HK-2 (cell line): ENCODE results near the gene ALOXE3.

Experiments used
- DNase-seq: peaks from one replicate; pipeline ENCODE4 v3.0.0-alpha.2; 2018; ENCODE audit not compliant: unreplicated experiment

Gene ALOXE3

DNA sequence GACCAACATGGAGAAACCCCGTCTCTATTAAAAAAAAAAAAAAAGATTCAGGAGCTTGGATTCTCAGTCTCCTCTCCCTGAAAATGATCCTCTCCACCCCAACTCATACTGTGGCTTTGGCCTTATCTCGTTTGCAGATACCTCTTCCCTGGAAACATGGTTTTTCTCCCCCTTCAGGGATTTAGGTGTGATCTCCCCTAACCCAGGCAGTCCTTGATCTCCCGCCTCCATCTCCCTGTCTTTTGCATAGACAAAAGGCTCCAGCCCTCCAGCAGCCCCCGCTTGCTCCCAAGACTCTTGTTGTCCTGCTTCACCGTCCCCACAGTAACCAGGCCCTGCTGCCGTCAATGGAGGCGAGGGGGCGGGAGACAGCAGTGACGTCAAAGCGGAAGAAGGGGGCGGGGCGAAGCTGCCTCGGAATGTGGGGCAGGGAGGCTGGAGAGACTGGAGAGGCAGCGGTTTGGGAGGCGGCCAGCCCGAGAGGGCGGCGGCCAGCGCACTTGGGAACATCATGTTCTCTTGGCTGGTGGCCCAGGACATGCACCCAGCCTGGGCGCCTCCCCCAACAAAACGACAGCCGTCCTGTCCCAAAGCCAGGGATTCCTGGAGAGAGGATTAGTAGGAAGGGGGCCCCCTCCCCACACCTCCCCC, 35.8 kb upstream of the ALOXE3 start:
- DNase-seq, result peak; percentile 99

DNA sequence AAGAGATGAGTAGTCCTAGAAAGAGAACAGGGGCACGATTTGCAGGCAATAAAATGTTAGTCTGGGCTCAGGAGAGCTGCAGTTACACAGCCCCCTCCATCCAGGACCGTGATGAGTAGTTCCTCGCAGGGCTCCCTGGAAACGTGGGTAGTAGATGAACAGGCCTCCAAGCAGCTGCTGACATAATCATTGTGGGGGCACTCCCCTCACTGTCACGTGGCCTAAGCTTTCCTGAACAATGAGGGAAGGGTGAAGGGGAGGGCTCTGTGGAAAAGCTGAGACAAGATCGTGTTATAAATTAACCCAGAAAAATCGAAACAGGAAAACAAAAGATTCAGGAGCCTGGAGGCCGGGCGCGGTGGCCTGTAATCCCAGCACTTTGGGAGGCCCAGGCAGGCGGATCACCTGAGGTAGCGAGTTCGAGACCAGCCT, 35.2 kb upstream of the ALOXE3 start:
- DNase-seq, result peak; percentile 93

DNA sequence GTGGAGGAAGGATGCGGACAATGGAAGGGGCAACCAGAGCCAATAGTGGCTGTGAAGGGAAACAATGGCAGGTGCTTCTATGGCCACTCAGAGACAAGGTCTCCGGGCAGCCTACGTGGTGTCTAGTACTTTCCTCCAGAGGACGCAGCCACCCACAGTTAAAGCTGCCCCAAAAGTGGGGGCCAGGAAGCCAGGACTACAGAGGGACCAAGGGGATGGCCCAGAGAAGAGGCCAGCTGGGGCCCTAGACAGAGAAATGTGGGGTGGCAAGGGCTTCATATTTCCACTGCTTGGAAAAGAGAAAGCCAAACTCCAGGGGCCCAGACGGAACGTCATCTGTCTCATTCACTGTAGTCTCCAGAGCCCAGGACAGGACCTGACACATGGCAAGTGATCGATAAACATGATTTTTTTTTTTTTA, 34.7 kb upstream of the ALOXE3 start:
- peak; percentile 17 for DNase-seq

DNA sequence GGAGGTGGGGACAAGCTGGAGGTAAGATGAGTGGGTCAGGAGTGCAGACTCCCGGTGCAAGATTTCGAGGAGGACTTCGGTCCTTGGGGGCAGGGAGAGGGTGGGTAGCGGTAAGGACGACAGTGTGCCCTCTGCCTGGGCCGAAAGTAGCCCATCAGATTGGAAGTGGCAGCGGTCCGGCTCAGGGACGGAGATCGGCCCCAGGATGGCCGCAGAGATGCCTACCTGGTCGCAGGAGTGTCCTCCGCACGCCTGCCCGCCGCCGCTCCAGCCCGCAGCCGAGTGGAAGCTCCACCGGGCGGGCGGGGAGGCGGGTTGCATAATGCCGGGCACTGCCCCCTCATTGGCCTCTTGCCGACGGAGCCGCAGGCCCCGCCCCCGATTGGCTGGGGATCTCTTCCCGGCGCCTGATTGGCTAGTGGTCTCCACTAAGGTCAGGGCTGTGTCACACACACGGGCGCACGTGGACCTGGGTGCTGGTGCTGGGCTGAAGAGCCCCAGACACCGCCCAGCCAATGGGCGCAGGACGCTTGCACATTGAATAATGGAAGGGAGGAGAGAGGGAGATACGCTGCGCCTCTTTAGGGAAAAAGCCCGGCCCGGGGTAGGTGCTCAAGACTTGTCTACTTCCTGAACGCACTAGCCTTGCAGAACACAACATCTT, 33.9 kb upstream of the ALOXE3 start, which contains the start of gene PER1:
PER1 (minus strand) TSS at position 293 of the 664 bp plus-strand sequence. CDS start 1,698 bp downstream, outside the sequence.
- DNase-seq, result peak; percentile 97

DNA sequence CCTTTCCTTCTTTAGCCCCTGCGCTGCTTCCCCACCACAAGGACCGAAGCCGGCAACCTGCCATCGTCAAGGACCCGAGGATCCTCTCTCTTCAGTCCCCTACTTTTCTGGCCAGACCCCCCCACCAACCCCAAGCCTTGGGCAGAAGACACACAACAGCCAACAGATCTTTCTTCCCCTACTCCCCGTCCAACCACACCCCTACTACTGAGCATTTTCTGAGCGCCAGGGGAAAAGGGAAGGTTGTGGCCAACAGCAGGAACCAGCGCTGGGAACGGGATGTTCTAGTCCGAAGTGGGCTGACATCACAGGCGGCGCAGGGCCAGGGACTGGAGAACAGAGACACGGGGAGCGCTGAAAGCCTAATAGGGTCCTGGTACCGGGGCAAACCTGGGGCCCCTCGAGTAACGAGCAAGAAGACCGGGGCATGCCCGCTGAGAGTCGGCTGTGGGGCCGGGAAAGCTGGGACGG, 33.4 kb upstream of the ALOXE3 start:
- DNase-seq, result peak; percentile 60

DNA sequence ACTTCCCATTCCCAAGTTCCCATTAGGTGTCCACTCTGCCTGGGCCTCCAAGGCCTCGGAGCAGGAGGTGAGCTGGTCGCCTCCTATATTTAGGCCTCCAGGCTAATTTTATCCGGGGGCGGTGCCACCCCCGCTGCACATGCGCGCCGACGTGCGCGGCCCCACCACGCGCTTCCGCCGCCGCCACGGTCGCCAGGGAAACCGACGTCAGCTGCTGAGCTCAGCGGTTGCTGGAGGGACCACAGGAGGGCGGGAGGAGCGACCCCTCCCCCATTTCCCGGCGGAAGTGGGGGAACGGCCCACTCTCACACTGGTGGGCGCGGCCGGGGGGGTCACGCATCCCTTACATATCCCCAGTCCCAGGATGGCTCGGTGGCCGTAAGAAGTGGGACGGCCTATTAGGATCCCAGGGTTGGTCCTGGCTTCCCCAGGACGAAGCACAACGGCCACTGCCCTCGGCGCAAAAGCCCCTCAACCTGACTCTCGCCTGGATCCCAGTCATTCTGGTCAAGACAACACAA, 32.9 kb upstream of the ALOXE3 start:
- peak; percentile 89 for DNase-seq

DNA sequence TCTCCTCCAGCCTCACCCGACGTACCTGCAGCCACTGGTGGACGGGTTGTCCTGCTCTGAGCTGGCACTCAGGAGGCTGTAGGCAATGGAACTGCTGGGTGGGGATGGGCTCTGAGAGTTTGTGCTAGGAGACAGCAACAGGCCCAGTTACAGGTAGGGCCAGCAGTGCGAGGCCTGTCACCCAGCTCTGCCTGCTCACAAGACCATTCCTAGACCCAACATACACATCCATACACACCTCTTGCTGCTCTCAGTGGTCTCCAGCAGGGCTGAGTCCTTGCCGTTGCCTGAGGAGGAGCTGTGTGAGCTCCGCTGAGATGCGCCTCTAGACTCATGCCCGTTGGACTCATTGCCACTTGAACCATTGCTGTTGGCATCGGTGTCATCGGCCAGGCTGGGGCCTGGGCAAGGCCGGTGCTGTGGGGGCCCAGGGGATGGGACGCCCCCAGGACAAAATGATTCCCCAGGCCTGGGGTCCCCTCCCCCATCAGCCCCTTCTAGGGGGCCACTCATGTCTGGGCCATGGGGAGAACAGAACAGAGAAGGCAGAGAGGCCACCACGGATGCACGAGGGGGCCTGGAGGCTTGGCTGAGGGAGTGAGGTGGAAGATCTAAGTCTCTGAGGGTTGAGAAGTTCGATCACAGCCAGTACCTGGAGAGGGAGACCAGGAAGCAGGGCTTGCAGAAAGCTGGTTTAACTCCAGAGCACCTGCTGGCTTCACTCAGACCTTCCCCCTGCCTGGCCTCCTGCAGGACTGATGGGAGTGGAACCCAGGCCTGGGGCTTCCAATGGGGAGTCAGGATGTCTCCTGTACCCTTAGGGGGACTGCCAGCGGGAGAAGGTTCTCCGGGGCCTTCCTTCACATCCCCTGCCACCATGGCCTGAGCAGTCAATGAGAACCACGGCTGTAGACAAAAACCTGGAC, 32.1 kb upstream of the ALOXE3 start:
- no peak for DNase-seq

DNA sequence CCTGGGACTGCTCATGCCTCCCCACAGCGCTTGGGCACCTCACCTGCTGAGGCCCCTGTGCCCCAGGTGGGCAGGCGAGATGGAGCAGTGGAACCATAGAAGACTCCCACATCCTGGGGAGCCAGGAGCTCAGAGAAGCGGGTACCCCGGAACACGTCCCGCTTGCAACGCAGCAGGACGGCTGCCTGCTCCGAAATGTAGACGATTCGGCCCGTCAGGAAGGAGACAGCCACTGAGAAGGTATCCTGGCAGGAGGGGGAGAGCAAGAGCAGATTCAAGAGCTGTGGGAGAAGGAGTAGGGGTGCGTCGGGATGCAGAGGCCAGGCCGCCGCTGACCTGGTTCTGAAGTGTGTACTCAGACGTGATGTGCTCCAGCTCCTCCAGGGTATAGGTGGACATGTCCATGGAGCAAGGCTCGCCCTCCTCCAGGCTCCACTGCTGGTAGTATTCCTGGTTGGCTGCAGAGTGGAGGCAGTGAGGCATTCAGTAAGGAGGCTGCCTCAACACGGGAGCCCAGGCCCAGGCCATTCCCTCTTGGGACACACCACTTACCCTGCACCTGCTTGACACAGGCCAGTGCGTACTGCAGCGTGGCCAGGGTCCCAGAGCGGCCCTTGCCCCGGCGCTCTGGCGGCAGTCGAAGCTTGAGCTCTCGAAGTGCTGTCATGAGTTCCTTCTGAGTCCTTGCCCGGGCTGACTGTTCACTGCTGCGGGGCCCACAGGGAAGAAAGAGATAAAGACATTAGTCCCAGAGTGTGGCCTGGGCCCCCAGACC, 31.3 kb upstream of the ALOXE3 start:
- DNase-seq, result no peak

DNA sequence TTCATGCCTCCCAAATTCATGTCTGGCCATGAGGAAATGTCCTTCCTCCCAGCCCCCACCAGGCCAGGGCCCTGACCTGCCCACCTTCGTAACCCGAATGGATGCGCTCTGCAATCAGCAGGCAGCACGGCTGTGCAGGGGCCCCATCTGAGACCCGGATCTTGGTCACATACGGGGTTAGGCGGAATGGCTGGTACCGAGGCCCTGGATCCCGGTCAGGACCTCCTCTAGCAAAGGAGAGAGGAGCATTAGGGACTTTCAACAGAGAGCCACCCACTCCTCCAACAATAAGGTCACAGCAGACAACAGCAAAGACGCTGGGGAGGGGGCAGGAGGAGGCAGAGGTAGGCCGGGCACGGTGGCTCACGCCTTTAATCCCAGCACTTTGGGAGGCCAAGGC, 30.2 kb upstream of the ALOXE3 start:
- no peak for DNase-seq

DNA sequence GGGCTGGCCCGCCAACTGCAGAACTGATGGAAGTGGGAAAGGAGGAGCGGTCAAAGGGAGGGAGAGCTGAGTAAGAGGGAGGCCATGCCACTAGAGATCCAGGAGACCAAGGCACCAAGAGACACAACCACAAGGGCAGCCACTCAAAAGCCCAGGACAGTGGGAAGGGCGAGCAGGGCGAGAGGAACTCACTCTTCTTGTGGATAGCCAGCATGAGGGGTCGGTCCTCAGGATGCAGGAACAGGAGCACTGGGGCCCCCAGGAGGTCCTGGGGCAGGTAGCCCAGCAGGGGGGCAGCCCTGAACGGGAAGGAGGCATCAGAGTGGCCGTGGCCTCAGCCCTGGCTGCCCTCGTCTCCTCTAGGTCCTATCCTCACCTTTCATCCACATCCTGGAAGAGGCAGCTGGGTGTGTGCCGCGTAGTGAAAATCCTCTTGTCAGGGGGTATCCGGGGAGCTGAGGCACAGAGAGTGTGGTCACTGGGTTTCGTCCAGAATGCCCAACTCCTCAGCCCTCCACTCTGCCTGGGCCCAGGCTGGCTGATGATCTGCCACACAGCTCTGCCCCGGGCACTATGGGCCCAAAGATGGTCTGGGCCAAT, 29.6 kb upstream of the ALOXE3 start:
- DNase-seq, result no peak

DNA sequence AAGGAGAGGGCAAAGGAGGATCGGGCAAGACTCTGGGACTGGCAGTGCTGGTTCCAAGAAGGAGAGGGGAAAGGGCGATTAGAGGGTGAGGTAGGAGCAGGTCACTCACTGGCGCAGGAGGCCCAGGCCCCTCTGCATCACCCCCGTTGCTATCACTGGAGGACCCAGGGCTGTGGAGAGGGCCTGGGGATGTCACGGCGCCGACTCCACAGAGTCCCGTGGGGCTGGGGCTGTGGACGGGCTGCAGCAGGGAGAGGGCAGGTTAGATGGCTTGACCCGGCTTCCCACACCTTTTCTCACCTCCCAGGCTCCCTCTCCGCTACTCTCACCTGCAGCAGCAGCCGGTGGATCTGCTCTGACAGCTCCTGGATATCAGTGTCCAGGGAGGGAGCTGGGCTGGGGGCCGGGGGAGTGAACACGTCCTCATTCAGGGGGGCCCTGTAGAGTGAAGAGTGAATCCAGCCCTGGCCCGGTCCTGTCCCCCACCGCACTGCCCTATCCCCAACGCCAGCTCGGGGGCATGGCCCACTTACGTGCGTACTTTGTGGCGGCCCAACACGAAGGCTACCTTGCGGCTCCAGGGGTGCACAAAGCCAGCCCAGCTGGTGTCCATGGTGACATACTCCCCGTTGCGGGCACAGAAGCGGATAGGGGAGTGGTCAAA, 29.0 kb upstream of the ALOXE3 start:
- no peak for DNase-seq

DNA sequence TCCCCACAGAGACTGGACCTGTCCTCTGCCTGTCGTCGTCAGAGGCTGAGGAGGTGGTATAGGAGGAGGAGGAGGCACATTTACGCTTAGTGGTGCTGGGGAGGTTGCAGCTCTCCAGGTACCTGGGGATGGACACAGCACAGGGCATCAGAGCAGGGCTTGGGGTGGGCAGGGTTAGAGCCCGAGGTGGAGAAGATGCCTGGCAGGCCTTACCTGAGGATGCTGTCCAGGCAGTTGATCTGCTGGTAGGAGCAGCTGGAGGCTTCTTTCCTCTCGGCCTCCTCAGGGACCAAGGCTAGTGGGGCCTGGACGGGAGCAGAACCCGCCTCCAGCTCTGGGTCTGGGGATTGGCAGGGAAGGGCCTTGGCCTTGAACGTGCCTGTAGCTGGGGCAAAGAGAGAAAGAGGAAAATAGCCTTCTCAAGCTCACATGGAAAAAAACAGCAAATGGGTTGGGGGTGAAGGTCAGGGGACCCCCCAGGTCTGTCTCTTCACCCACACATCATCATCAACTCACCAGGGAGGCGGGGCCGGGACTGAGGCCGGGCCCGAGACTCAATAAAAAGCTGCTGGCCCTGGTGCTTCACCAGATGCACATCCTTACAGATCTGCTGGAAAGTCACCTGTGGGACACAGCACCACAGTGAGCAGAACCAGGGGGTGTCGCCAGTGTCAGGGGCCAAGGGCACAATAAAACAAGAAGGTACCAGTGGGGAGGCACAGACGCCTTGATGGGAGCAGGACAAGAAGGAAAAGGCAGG, 28.2 kb upstream of the ALOXE3 start:
- DNase-seq, result no peak

DNA sequence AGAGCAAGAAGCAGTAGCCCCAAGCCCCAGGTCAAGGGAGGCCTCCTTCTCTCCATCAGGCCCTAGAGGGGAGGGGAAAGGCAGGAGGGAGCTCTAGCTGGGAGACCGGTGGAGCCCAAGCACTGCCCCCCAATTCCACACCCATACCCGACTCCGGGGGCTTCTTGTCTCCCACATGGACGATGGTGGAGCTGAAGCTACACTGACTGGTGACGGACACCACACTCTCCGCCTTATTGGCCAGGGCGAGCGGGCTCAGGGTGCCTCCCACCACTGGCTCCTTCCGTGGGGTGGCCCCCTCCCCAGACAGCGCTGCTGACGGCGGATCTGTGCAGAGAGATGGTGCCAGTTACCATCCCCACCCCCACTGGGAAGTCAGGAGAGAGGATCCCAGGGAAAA, 27.5 kb upstream of the ALOXE3 start:
- no peak for DNase-seq

DNA sequence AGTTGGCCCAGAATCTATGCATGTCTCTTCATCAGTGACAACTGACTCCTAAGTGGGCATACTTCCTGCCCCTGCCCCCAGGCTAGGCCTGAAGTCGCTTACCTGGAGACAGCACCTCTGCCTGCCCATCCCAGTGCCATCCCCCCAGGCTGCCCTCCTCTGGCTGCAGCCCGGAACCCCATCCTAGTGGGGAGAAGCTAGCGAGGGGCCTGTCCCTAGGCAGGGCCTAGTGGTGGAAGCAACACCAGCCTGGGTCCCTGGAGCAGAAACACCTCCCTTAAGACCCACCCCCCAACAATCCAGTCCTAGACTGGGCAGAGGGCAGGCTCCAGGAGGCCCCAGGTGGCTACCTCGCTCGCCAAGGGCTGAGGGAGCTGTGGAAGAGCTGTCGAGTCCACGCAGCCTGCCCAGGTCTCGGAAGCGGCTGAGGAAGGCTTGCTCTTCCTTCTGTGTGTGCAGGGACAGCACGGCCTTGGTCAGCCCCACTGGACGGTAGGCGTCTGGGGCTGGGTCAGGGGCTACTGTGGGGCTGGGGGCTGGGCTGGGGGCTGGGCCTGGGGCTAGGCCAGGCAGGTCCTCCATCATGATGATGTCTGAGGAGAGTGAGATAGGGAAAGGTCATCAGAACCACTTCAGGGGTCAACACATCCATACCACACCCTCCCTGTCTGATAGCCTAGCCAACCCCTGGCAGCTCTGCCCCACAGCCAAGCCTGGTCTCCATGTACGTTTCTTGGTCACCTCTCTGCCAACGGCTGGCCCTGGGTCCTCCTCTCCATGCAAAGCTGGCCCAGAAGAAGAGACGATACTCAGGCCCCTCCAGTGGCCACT, 26.3 kb upstream of the ALOXE3 start:
- no peak for DNase-seq

DNA sequence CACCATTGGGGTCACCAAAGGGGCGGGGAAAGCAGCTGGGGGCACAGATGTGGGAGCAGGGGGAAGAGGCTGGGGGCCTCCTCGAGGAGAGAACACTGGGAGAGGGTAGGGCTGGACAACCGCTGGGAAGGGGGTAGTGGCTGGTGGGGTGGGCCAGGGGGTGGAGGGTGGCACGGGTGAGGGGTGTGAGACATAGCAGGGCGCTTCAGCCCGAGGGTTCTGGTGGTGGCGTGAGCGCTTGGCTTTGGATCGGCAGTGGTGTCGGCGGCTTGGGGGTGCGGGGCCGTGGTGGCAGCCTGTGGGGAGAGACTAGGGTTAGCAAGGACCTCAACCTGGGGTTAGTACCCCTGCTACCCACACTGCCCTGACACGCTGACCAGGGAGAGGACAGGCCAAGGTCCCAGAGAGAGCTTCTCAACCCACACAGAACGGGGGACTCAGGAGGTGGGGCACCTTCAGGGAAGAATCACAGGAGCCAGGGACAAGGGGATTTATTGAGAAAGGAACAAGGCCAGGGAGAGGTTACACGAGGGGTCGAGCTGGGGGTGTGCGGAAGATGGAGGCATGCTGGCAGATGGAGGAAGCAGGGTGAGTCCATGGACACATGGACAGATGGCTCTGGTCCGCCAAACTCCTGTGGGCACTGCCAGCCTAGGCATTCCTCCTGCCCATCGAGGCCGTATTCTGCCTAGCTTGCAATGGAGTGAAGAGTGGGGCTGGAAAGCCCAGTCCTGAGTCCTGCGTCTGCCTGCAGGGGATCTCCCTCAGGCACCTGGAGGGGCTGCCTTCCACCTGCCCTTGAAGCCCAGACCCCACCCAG, 25.5 kb upstream of the ALOXE3 start:
- DNase-seq, result no peak

DNA sequence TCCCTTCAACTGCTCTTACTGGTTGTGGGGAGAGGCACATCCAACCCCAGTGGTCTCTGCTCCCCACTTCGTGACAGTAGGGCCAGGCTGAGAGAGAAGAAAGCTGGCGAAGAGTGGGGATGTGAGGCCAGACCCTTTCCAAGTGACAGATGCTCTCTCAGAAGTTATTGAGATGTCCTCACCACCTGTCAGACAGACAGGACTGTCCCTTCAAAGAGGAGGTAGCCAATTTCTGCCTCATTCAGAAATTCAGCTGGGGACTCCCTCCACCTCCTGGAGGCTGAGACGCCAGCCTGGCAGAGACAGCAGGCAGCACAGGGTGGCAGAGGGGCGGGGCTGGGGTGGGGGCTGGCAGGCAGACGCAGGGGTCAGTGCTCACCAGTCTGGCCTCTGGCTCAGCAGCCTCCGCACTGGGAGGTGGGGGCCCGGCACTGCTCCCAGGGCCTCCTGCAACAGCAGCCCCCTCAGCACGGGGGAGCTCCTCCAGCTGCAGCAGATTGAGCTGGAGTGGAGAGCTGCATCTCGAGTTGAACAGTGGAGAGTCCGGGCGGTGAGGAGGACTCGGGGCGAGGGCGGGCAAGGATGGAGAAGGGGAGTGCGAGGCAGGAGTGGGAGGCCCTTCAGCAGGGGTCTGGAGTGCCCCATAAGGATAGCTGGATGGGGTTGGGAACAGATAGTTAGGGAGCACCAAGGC, 24.7 kb upstream of the ALOXE3 start:
- DNase-seq, result no peak
